SK-N-SH (cell line): ENCODE measurements around the gene APBA2. TPM values are rescaled to one million over a fixed set of nuclear protein-coding genes. Genes with fewer than 3 reads are reported as not detected.

Experiments
- CTCF ChIA-PET: fragments of 300-600, 350-600 bp; formaldehyde crosslinking; extraction: SDS; loops from one replicate; lab custom pipeline; 2021; lab: Yijun Ruan, JAX
- POLR2A ChIA-PET: fragments of 350-600 bp; sonication (Branson Sonifier 250); formaldehyde crosslinking; extraction: SDS; loops from one replicate; lab custom pipeline; 2020; ENCODE audit warnings: antibody characterized with exemption, inconsistent platforms; lab: Yijun Ruan, JAX
- DNase-seq: peaks from one replicate; pipeline ENCODE4 v3.0.0; 2012
- H2AFZ ChIP-seq: fragments of 200-600 bp; sonication (generic); 2 replicates; pipeline ENCODE4 v1.8.1; 2016; ENCODE audit warnings: antibody characterized with exemption, mild to moderate bottlenecking, low read depth
- H3F3A ChIP-seq: fragments of 200-600 bp; sonication (generic); replicated peaks from 2 replicates; pipeline ENCODE3; 2016; ENCODE audit warnings: antibody characterized with exemption, mild to moderate bottlenecking; ENCODE audit not compliant: insufficient read depth
- H3K27ac ChIP-seq, 2 experiments: fragments of 200-500 bp in 1 of 2; fragments of 200-600 bp in 1 of 2; sonication (Bioruptor generic) in 1 of 2; sonication (generic), shearing (Covaris generic) in 1 of 2; 2 replicates each; pipeline versions ENCODE4 v1.5.1 to v1.6.1; 2014 to 2016; ENCODE audit warnings: low read depth in 2 of 2, inconsistent platforms in 1 of 2, low read length in 1 of 2, mild to moderate bottlenecking in 1 of 2, mixed read lengths in 1 of 2
- H3K27me3 ChIP-seq: fragments of 200-600 bp; sonication (generic), shearing (Covaris generic); 2 replicates; pipeline ENCODE4 v1.6.1; 2016; ENCODE audit warnings: mixed run types; ENCODE audit not compliant: insufficient read depth
- H3K36me3 ChIP-seq, 2 experiments: fragments of 200-500 bp in 1 of 2; fragments of 200-600 bp in 1 of 2; sonication (Bioruptor generic) in 1 of 2; sonication (generic) in 1 of 2; replicated peaks in 1 of 2; 2 replicates each; pipeline versions ENCODE3 to v1.5.1; 2014 to 2016; ENCODE audit warnings: low read length in 1 of 2, mild to moderate bottlenecking in 1 of 2; ENCODE audit not compliant: insufficient read depth in 2 of 2, control insufficient read depth in 1 of 2
- H3K4me1 ChIP-seq, 2 experiments: fragments of 200-500 bp in 1 of 2; fragments of 200-600 bp in 1 of 2; sonication (Bioruptor generic) in 1 of 2; sonication (generic), shearing (Covaris generic) in 1 of 2; 2 replicates each; pipeline versions ENCODE4 v1.5.1 to v1.6.1; 2014 to 2016; ENCODE audit warnings: low read depth in 1 of 2, low read length in 1 of 2, mixed run types in 1 of 2; ENCODE audit not compliant: insufficient read depth in 2 of 2, control insufficient read depth in 1 of 2
- H3K4me2 ChIP-seq: fragments of 200-600 bp; sonication (generic), shearing (Covaris generic); 2 replicates; pipeline ENCODE4 v1.6.1; 2017; ENCODE audit warnings: mixed run types
- H3K4me3 ChIP-seq, 2 experiments: fragments of 200-500 bp in 1 of 2; fragments of 200-600 bp in 1 of 2; sonication (Bioruptor generic) in 1 of 2; sonication (generic), shearing (Covaris generic) in 1 of 2; 2 replicates each; pipeline versions ENCODE4 v1.5.1 to v1.8.1; 2014 to 2016; ENCODE audit warnings: low read depth in 2 of 2, inconsistent platforms in 1 of 2, low read length in 1 of 2, mild to moderate bottlenecking in 1 of 2, mixed read lengths in 1 of 2, moderate library complexity in 1 of 2
- H3K79me2 ChIP-seq: fragments of 200-600 bp; sonication (generic); 2 replicates; pipeline ENCODE4 v1.8.1; 2017; ENCODE audit warnings: mild to moderate bottlenecking; ENCODE audit not compliant: insufficient read depth
- H3K9ac ChIP-seq: fragments of 200-600 bp; sonication (generic); 2 replicates; pipeline ENCODE4 v1.6.1; 2017; ENCODE audit warnings: mixed run types
- H3K9me2 ChIP-seq: fragments of 200-600 bp; sonication (generic); 2 replicates; pipeline ENCODE4 v1.6.1; 2017; ENCODE audit warnings: mixed run types
- H3K9me3 ChIP-seq: fragments of 200-600 bp; sonication (generic); 2 replicates; pipeline ENCODE4 v1.6.1; 2017; ENCODE audit warnings: mixed run types, mild to moderate bottlenecking, moderate library complexity
- H4K20me1 ChIP-seq: fragments of 200-600 bp; sonication (generic); 2 replicates; pipeline ENCODE4 v1.6.1; 2017; ENCODE audit warnings: mild to moderate bottlenecking, mixed run types; ENCODE audit not compliant: insufficient read depth
- FOXJ3 ChIP-seq: sonication (generic); formaldehyde crosslinking; IDR thresholded peaks from 2 replicates; pipeline ENCODE4 v1.5.1; 2020; ENCODE audit warnings: mild to moderate bottlenecking, missing genetic modification reagents
- FOXM1 ChIP-seq: IDR thresholded peaks from 2 replicates; pipeline ENCODE4 v1.4.0; 2012; ENCODE audit warnings: low read depth, mild to moderate bottlenecking
- GABPA ChIP-seq: IDR thresholded peaks from 2 replicates; pipeline ENCODE4 v1.4.0; 2012; ENCODE audit warnings: low read depth, mild to moderate bottlenecking
- GATA2 ChIP-seq: sonication (generic); formaldehyde crosslinking; IDR thresholded peaks from 2 replicates; pipeline ENCODE4 v1.5.0; 2020; ENCODE audit warnings: mild to moderate bottlenecking, missing genetic modification reagents
- JUND ChIP-seq: IDR thresholded peaks from 2 replicates; pipeline ENCODE4 v1.4.0; 2012
- SIN3A ChIP-seq: IDR thresholded peaks from 2 replicates; pipeline ENCODE4 v1.6.1; 2012; ENCODE audit warnings: low read depth, mild to moderate bottlenecking, low read length, moderate library complexity, borderline replicate concordance
- TEAD4 ChIP-seq: IDR thresholded peaks from 2 replicates; pipeline ENCODE4 v1.4.0; 2012; ENCODE audit warnings: mild to moderate bottlenecking, borderline replicate concordance; ENCODE audit not compliant: insufficient read depth
- WGBS: methylation state at CpG from one replicate; pipeline ENCODE4 v1.1.6; 2017; ENCODE audit warnings: low lambda C conversion rate; 5-methylcytosine and 5-hydroxymethylcytosine counted together
- polyA plus RNA-seq, 3 experiments: library from polyadenylated mRNA; depleted of rRNA; stranded (reverse); fragments of >200 nt; gene quantifications; 2 replicates each; pipeline ENCODE4 v1.2.3, GENCODE V29; 2012
- TF ChIP-seq, protein P1 (sequence below): IDR thresholded peaks from 2 replicates; pipeline ENCODE4 v1.4.0; 2012; ENCODE audit warnings: low read depth
- TF ChIP-seq, protein P2 (sequence below): IDR thresholded peaks from 2 replicates; pipeline ENCODE4 v1.4.0; 2012; ENCODE audit warnings: low read depth, borderline replicate concordance
- TF ChIP-seq, protein P3 (sequence below): fragments of 200-600 bp; sonication (generic); IDR thresholded peaks from 2 replicates; pipeline ENCODE4 v1.6.1; 2017; ENCODE audit warnings: antibody characterized with exemption, mild to moderate bottlenecking, moderate library complexity

The APBA2 gene
- polyA plus RNA-seq, 1 of the 3 experiments (the other 2 are of a cell fraction): 12.7 TPM

DNA sequence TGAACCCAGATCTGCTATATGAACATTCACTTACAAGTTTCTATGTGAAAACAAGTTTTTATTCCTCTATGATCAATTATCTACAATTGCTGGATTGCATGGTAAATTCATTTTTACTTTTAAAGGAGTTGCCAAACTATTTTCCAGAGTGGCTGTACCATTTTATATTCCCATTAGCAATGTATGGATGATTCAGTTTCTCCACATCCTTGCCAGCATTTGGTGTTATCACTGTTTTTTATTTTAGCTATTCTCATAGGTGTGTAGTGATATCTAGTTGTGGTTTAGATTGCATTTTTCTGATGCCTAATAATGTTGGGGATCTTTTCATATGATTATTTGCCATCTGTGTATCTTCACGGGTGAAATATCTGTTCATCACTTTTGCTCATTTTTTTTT, 78.3 kb downstream of the APBA2 start:
- no peak for DNase-seq
- H3K4me3 ChIP-seq: no peak overlapping the region
- no peaks in the 10 kb centered on the region for H4K20me1 ChIP-seq
- no peak overlapping the region for H3K27ac ChIP-seq
- H2AFZ ChIP-seq: no peak overlapping the region
- H3K9ac ChIP-seq: no peak overlapping the region
- no peaks in the 10 kb centered on the region for H3K9me2 ChIP-seq
- H3F3A ChIP-seq: no peaks in the 10 kb centered on the region
- H3K79me2 ChIP-seq: no peaks in the 10 kb centered on the region
- H3K9me3 ChIP-seq: no peaks in the 10 kb centered on the region
- H3K4me1 ChIP-seq: no peaks in the 10 kb centered on the region
- TF ChIP-seq FOXM1: no peak
- no peak for TF ChIP-seq SIN3A
- TF ChIP-seq, protein P1, sequence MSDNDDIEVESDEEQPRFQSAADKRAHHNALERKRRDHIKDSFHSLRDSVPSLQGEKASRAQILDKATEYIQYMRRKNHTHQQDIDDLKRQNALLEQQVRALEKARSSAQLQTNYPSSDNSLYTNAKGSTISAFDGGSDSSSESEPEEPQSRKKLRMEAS: no peak
- TF ChIP-seq TEAD4: no peak
- no peak for TF ChIP-seq GATA2 (CRISPR knock-in tag)
- no peak for TF ChIP-seq GABPA
- TF ChIP-seq, protein P2, sequence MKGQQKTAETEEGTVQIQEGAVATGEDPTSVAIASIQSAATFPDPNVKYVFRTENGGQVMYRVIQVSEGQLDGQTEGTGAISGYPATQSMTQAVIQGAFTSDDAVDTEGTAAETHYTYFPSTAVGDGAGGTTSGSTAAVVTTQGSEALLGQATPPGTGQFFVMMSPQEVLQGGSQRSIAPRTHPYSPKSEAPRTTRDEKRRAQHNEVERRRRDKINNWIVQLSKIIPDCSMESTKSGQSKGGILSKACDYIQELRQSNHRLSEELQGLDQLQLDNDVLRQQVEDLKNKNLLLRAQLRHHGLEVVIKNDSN: no peak
- no peak for TF ChIP-seq JUND
- H3K36me3 ChIP-seq: no peaks in the 10 kb centered on the region
- 86% methylated on average over 1 of the region's 1 CpG for WGBS
- ChIA-PET CTCF (interaction anchor here (0.7 to 1.0 kb wide), 3 partner anchors 11 to 33 kb away, joined by 3 read pairs; no protein-coding TSS in a partner anchor), POLR2A (no interaction called here)
- no peaks in the 10 kb centered on the region for H3K27me3 ChIP-seq
- no peak overlapping the region for H3K4me2 ChIP-seq

DNA sequence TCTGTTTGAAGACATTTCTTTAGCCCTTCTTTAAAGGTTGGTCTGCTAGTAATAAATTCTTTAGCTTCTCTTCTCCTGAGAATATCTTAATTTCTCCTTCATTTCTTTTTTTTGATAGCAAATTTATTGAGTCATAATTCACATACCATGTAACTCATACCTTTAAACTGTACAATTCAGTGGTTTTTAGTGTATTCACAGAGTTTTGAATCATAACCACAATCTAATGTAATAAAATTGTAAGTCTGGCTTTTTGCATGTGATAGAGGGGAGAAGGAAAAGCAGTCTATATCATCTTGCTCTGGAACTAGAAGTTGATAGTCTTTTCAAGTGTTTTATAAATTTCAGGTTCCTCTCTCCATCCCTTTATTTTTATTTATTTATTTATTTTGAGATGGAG, 81.3 kb downstream of the APBA2 start:
- Histone ChIP-seq H3K36me3 (no peaks in the 10 kb centered on the region), H3K4me3 (no peak overlapping the region), H3K9ac (no peak overlapping the region), H3K4me2 (no peak overlapping the region), H4K20me1 (no peaks in the 10 kb centered on the region), H3K79me2 (no peaks in the 10 kb centered on the region), H2AFZ (no peak overlapping the region), H3K27me3 (no peaks in the 10 kb centered on the region), H3F3A (no peaks in the 10 kb centered on the region), H3K9me3 (no peaks in the 10 kb centered on the region), H3K4me1 (no peaks in the 10 kb centered on the region; a peak in 1 of 4 replicates), H3K27ac (no peak overlapping the region), H3K9me2 (no peaks in the 10 kb centered on the region)
- no peak for DNase-seq
- TF ChIP-seq, protein P3, sequence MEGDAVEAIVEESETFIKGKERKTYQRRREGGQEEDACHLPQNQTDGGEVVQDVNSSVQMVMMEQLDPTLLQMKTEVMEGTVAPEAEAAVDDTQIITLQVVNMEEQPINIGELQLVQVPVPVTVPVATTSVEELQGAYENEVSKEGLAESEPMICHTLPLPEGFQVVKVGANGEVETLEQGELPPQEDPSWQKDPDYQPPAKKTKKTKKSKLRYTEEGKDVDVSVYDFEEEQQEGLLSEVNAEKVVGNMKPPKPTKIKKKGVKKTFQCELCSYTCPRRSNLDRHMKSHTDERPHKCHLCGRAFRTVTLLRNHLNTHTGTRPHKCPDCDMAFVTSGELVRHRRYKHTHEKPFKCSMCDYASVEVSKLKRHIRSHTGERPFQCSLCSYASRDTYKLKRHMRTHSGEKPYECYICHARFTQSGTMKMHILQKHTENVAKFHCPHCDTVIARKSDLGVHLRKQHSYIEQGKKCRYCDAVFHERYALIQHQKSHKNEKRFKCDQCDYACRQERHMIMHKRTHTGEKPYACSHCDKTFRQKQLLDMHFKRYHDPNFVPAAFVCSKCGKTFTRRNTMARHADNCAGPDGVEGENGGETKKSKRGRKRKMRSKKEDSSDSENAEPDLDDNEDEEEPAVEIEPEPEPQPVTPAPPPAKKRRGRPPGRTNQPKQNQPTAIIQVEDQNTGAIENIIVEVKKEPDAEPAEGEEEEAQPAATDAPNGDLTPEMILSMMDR: no peak
- no peak for TF ChIP-seq FOXJ3 (CRISPR knock-in tag)
- no peak for TF ChIP-seq TEAD4
- POLR2A ChIA-PET: no interaction called here
- CTCF ChIA-PET: interaction anchor here (1.2 kb wide), 1 partner anchor 11 kb away, joined by 3 read pairs; no protein-coding TSS in a partner anchor
